ENCODE results near the gene FCHSD2. TPM values are rescaled to one million over a fixed set of nuclear protein-coding genes. Genes with fewer than 3 reads are reported as not detected.

FCHSD2 gene
- total and polyA plus RNA-seq, 2 donors (not counting 1 experiment from before 2014, with no cell fraction given), result 113 to 189 TPM

DNA sequence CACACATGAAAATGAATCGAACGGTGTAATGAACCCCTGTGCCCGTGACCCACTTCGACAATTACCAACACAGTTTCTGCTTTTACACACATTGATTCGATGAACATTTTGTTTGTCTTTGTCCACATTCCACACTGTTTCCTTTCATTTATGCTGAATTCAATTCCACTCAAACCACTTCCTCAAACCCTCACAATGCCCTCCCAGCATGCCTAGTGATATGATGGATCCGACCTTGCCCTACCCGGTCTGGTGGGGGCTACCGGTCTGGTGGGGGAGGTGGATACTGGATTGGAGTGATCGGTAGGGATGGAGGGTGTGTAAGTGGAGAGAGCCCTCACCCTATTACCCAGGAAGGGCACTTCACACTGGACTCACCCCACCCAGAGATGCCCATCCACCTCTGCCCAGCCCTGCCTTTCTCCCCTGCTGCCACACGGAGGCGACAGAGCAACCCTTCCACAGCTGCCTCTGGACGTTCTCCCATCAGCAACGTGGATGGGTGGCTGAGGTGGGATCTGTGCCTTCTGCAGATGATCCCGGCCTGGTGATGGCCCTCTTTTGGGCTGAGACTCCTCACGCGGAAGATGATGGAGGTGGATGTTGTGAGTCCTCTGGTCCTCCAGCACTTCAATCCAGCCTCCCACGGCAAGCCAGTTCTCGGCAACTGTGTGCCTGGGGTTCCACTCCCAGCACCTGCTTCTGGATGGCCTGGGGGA, 43.0 kb upstream of the FCHSD2 start:
- 31% methylated on average over 11 of the region's 18 CpGs for WGBS (ENCODE audit: insufficient coverage)
- Mint-ChIP-seq H3K9me3 (ENCODE audit: insufficient read depth) (no peaks in the 10 kb centered on the region), H3K4me3 (peak overlapping the region; percentile 76), H3K4me1 (peaks cover 35% of the 10 kb centered on the region), H3K27me3 (no peaks in the 10 kb centered on the region), H3K27ac (peak overlapping the region; percentile 46)
- Histone ChIP-seq H3K9ac (ENCODE audit: low read length) (peak overlapping the region; percentile 21), H3K79me2 (ENCODE audit: control insufficient read depth, insufficient read depth, low read length) (no peaks in the 10 kb centered on the region), H3K9me3 (ENCODE audit: control extremely low read depth in 1 of 3, control insufficient read depth in 2 of 3, insufficient read depth in 1 of 3, low read length in 2 of 3) (no peaks in the 10 kb centered on the region), H3K4me2 (replicated peaks; ENCODE audit: low read depth, low read length, poor library complexity, severe bottlenecking) (peak overlapping the region; percentile 68), H3K36me3 (replicated peaks in 1 of 2; ENCODE audit: control extremely low read depth in 1 of 2, control insufficient read depth in 1 of 2, extremely low read depth in 1 of 2, insufficient read depth in 2 of 2, low read length in 1 of 2) (no peaks in the 10 kb centered on the region), H3K4me3 (ENCODE audit: control extremely low read depth in 1 of 5, extremely low read depth in 1 of 5, insufficient read depth in 1 of 5, low read depth in 2 of 5, low read length in 4 of 5) (peak overlapping the region; percentile 1 to 37 (median 23)), H3K4me1 (ENCODE audit: control insufficient read depth in 2 of 2, insufficient read depth in 2 of 2, low read length in 2 of 2) (peaks cover 22 to 43% of the 10 kb centered on the region in 2 donors), H4K20me1 (ENCODE audit: control insufficient read depth, insufficient read depth, low read length, poor library complexity, severe bottlenecking) (no peaks in the 10 kb centered on the region), H2AFZ (ENCODE audit: insufficient read depth, low read depth, low read length, poor library complexity, severe bottlenecking) (peak overlapping the region; percentile 39), H3K27ac (ENCODE audit: low read length in 2 of 2) (no peak overlapping the region), H3K27me3 (replicated peaks in 1 of 4; ENCODE audit: control extremely low read depth in 1 of 4, control insufficient read depth in 3 of 4, insufficient read depth in 4 of 4, low read length in 3 of 4) (no peaks in the 10 kb centered on the region)
- no peak for TF ChIP-seq EZH2 (IDR thresholded peaks at IDR 0.05; ENCODE audit: borderline replicate concordance, insufficient read depth, low read depth, low read length, poor library complexity, severe bottlenecking)
- TF ChIP-seq, protein P1, sequence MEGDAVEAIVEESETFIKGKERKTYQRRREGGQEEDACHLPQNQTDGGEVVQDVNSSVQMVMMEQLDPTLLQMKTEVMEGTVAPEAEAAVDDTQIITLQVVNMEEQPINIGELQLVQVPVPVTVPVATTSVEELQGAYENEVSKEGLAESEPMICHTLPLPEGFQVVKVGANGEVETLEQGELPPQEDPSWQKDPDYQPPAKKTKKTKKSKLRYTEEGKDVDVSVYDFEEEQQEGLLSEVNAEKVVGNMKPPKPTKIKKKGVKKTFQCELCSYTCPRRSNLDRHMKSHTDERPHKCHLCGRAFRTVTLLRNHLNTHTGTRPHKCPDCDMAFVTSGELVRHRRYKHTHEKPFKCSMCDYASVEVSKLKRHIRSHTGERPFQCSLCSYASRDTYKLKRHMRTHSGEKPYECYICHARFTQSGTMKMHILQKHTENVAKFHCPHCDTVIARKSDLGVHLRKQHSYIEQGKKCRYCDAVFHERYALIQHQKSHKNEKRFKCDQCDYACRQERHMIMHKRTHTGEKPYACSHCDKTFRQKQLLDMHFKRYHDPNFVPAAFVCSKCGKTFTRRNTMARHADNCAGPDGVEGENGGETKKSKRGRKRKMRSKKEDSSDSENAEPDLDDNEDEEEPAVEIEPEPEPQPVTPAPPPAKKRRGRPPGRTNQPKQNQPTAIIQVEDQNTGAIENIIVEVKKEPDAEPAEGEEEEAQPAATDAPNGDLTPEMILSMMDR (IDR thresholded peaks at IDR 0.05), result peak; percentile 88
- ATAC-seq (ENCODE audit: low read depth) (peak; percentile 40), DNase-seq (peak; percentile 77)
- CTCF ChIA-PET, result interaction anchor here (0.8 to 8.1 kb wide), 30 partner anchors 7 to 456 kb away, joined by 3 to 281 read pairs (median 4); no protein-coding TSS in a partner anchor
- intact Hi-C loops (cut with micrococcal nuclease), result loop anchor here (1.0 kb wide), 4 partner anchors 52 to 150 kb away; no protein-coding TSS in a partner anchor
- POLR2A ChIA-PET, result interaction anchor here (0.6 kb wide), 2 partner anchors 58 to 351 kb away, joined by 3 to 6 read pairs; no protein-coding TSS in a partner anchor

DNA sequence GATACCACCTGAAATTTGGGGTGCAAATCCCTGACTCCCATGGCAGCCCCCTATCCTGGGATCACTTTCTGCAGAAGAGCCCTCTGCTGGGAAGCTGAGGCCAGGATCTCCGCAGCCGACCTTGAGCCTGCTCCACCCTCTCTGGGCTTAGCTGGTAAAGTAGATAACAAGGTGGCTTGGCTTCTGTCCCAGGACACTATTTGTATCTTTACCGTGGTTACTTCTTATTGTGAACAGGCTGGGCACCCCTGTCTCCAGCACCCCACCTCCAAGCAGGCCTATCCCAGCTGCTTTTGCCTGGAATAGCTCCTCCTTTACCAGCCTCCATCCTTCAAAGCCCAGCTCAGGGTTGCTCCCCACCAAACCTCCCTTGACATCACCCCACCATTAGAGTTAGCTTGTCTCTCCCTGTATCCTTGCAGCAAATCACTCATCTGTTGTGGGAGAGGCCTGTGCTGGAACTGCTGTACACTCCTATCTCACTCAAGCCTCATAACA, 40.8 kb upstream of the FCHSD2 start:
- intact Hi-C loops (cut with micrococcal nuclease), result no loop called here
- no peak for TF ChIP-seq EZH2 (IDR thresholded peaks at IDR 0.05; ENCODE audit: borderline replicate concordance, insufficient read depth, low read depth, low read length, poor library complexity, severe bottlenecking)
- TF ChIP-seq, protein P1 (IDR thresholded peaks at IDR 0.05), result no peak
- Histone ChIP-seq H3K4me2 (replicated peaks; ENCODE audit: low read depth, low read length, poor library complexity, severe bottlenecking) (no peak overlapping the region), H3K9me3 (ENCODE audit: control extremely low read depth in 1 of 3, control insufficient read depth in 2 of 3, insufficient read depth in 1 of 3, low read length in 2 of 3) (no peaks in the 10 kb centered on the region), H3K36me3 (replicated peaks in 1 of 2; ENCODE audit: control extremely low read depth in 1 of 2, control insufficient read depth in 1 of 2, extremely low read depth in 1 of 2, insufficient read depth in 2 of 2, low read length in 1 of 2) (no peaks in the 10 kb centered on the region), H3K27ac (ENCODE audit: low read length in 2 of 2) (no peak overlapping the region), H3K79me2 (ENCODE audit: control insufficient read depth, insufficient read depth, low read length) (peaks cover 11% of the 10 kb centered on the region), H2AFZ (ENCODE audit: insufficient read depth, low read depth, low read length, poor library complexity, severe bottlenecking) (no peak overlapping the region), H3K27me3 (replicated peaks in 1 of 4; ENCODE audit: control extremely low read depth in 1 of 4, control insufficient read depth in 3 of 4, insufficient read depth in 4 of 4, low read length in 3 of 4) (no peaks in the 10 kb centered on the region), H4K20me1 (ENCODE audit: control insufficient read depth, insufficient read depth, low read length, poor library complexity, severe bottlenecking) (no peaks in the 10 kb centered on the region), H3K4me3 (ENCODE audit: control extremely low read depth in 1 of 5, extremely low read depth in 1 of 5, insufficient read depth in 1 of 5, low read depth in 2 of 5, low read length in 4 of 5) (no peak overlapping the region), H3K9ac (ENCODE audit: low read length) (no peak overlapping the region), H3K4me1 (ENCODE audit: control insufficient read depth in 2 of 2, insufficient read depth in 2 of 2, low read length in 2 of 2) (peaks cover 10 to 27% of the 10 kb centered on the region in 2 donors)
- peaks cover 22% of the 10 kb centered on the region for H3K4me1 Mint-ChIP-seq
- no peak overlapping the region for H3K27ac Mint-ChIP-seq
- H3K4me3 Mint-ChIP-seq, result no peak overlapping the region
- WGBS (ENCODE audit: insufficient coverage), result 100% methylated on average over 2 of the region's 3 CpGs
- H3K27me3 Mint-ChIP-seq, result no peaks in the 10 kb centered on the region
- no peak for ATAC-seq (ENCODE audit: low read depth)
- CTCF ChIA-PET, result interaction anchor here (0.7 to 8.1 kb wide), 9 partner anchors 25 to 463 kb away, joined by 3 to 281 read pairs (median 5); no protein-coding TSS in a partner anchor
- H3K9me3 Mint-ChIP-seq (ENCODE audit: insufficient read depth), result no peaks in the 10 kb centered on the region
- DNase-seq, result no peak
- POLR2A ChIA-PET, result no interaction called here

All from B cell (primary cell).